Astrocyte (in vitro differentiated cells and primary cell): ENCODE data around the gene PLEKHG4B.

Experiments used
- EZH2 ChIP-seq: IDR thresholded peaks from 2 replicates; pipeline ENCODE4 v1.6.1; 2012; ENCODE audit warnings: mild to moderate bottlenecking, low read length, inconsistent platforms; ENCODE audit not compliant: insufficient read depth
- TF ChIP-seq, protein P1 (sequence below): IDR thresholded peaks from 2 replicates; pipeline ENCODE4 v1.5.1; 2011; ENCODE audit warnings: low read depth, mild to moderate bottlenecking, inconsistent platforms, low read length, moderate library complexity; ENCODE audit not compliant: insufficient read depth

- TF ChIP-seq, protein P1, sequence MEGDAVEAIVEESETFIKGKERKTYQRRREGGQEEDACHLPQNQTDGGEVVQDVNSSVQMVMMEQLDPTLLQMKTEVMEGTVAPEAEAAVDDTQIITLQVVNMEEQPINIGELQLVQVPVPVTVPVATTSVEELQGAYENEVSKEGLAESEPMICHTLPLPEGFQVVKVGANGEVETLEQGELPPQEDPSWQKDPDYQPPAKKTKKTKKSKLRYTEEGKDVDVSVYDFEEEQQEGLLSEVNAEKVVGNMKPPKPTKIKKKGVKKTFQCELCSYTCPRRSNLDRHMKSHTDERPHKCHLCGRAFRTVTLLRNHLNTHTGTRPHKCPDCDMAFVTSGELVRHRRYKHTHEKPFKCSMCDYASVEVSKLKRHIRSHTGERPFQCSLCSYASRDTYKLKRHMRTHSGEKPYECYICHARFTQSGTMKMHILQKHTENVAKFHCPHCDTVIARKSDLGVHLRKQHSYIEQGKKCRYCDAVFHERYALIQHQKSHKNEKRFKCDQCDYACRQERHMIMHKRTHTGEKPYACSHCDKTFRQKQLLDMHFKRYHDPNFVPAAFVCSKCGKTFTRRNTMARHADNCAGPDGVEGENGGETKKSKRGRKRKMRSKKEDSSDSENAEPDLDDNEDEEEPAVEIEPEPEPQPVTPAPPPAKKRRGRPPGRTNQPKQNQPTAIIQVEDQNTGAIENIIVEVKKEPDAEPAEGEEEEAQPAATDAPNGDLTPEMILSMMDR, result no peak
- TF ChIP-seq EZH2, result no peak
These were observed 3.4 kb downstream of the PLEKHG4B start for GRCh38 chr5:95241-95980.
